CD4-positive, CD25-positive, alpha-beta regulatory T cell (primary cell): ENCODE data around the gene P2RY8. TPM values are rescaled to one million over a fixed set of nuclear protein-coding genes. Genes with fewer than 3 reads are reported as not detected.
A peak's percentile ranks its signal among the peaks of the same experiment; 100 is the strongest.
"Not testable (repeated sequence)": the region's sequence is repeated elsewhere in the genome, so short reads cannot be mapped to it uniquely, and the experiment has no call there.

Source experiments
- ATAC-seq, 2 donors: fragments of 150-1000 bp; cut with Tn5 transposase; one replicate each; pipeline ENCODE4 v1.10.0; 2021; ENCODE audit warnings: low read depth in 2 of 2, moderate number of reproducible peaks in 2 of 2, moderate library complexity in 1 of 2
- DNase-seq, 3 donors: peaks; one replicate each; pipeline versions ENCODE4 v3.0.0 to v3.0.0-alpha.2; 2012 to 2022; ENCODE audit warnings: mixed read lengths in 1 of 3
- H3K27ac ChIP-seq: one replicate; pipeline ENCODE4 v1.7.0; 2013; ENCODE audit warnings: mild to moderate bottlenecking, low read length; ENCODE audit not compliant: insufficient read depth, poor library complexity, severe bottlenecking
- H3K27me3 ChIP-seq: one replicate; pipeline ENCODE4 v1.7.0; 2013; ENCODE audit warnings: low read length; ENCODE audit not compliant: control insufficient read depth, insufficient read depth
- H3K36me3 ChIP-seq: one replicate; pipeline ENCODE4 v1.7.0; 2013; ENCODE audit warnings: mild to moderate bottlenecking, low read length, moderate library complexity; ENCODE audit not compliant: control insufficient read depth, insufficient read depth
- H3K4me1 ChIP-seq: 2 replicates; pipeline ENCODE4 v1.7.0; 2013; ENCODE audit warnings: mild to moderate bottlenecking, low read length; ENCODE audit not compliant: insufficient read depth, control insufficient read depth, poor library complexity, severe bottlenecking
- H3K4me3 ChIP-seq: one replicate; pipeline ENCODE4 v1.7.0; 2013; ENCODE audit warnings: low read depth, mild to moderate bottlenecking, low read length, moderate library complexity
- H3K9me3 ChIP-seq, 2 experiments: 1 replicate in 1 of 2; 2 replicates in 1 of 2; pipeline ENCODE4 v1.7.0; 2013; ENCODE audit warnings: low read length in 2 of 2, mild to moderate bottlenecking in 1 of 2, moderate library complexity in 1 of 2; ENCODE audit not compliant: control insufficient read depth in 2 of 2
- H3K27ac Mint-ChIP-seq, 3 donors: one replicate each; pipeline ENCODE4 v1.8.0; 2020 to 2022; ENCODE audit warnings: mild to moderate bottlenecking in 3 of 3, mixed read lengths in 3 of 3, moderate library complexity in 2 of 3
- H3K27me3 Mint-ChIP-seq: one replicate; pipeline ENCODE4 v1.8.0; 2022; ENCODE audit warnings: mild to moderate bottlenecking, mixed read lengths
- H3K36me3 Mint-ChIP-seq: one replicate; pipeline ENCODE4 v1.8.0; 2020; ENCODE audit warnings: mixed read lengths
- H3K4me1 Mint-ChIP-seq, 4 donors: one replicate each; pipeline ENCODE4 v1.8.0; 2020 to 2022; ENCODE audit warnings: mixed read lengths in 4 of 4, mild to moderate bottlenecking in 1 of 4
- H3K4me3 Mint-ChIP-seq, 4 donors: one replicate each; pipeline ENCODE4 v1.8.0; 2020 to 2022; ENCODE audit warnings: mild to moderate bottlenecking in 4 of 4, mixed read lengths in 4 of 4, moderate library complexity in 3 of 4
- H3K9me3 Mint-ChIP-seq, 7 donors: one replicate each; pipeline ENCODE4 v1.8.0; 2020 to 2022; ENCODE audit warnings: mixed read lengths in 7 of 7, mild to moderate bottlenecking in 3 of 7, moderate library complexity in 2 of 7
- polyA plus RNA-seq, 4 donors: library from polyadenylated mRNA; unstranded; fragments of 300-500 nt; fragmentation: Illumina TruSeq; gene quantifications; one replicate each; pipeline ENCODE4 v1.2.3, GENCODE V29; 2021
- total RNA-seq: library from RNA; stranded (reverse); gene quantifications from one replicate; pipeline ENCODE4 v1.2.3, GENCODE V29; 2022

Gene P2RY8
- total and polyA plus RNA-seq, 5 donors from 2014 or later: 158 to 222 (median 195) TPM

DNA sequence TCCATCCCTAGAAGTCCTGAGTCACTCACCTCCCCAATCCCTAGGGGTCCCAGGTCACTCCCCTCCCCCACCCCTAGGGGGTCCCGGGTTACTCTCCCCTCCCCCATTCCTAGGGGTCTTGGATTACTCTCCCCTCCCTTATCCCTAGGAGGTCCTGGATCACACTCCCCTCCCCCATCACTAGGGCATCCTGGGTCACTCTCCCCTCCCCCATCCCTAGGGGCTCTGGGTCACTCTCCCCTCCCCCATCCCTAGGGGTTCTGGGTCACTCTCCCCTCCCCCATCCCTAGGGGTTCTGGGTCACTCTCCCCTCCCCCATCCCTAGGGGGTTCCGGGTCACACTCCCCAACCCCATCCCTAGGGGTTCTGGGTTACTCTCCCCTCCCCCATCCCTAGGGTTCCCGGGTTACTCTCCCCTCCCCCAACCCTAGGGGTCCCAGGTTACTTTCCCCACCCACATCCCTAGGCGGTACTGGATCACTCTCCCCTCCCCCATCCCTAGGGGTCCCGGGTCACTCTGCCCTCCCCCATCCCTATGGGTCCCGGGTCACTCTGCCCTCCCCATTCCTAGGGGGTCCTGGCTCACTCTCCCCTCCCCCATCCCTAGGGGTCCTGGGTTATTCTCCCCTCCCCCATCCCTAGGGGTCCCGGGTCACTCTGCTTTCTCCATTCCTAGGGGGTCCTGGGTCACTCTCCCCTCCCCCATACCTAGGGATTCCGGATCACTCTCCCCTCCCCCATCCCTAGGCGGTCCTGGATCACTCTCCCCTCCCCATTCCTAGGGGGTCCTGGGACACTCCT lies 86.4 kb downstream of the P2RY8 start:
- no peaks in the 10 kb centered on the region for H3K36me3 ChIP-seq
- no peaks in the 10 kb centered on the region for H3K27me3 ChIP-seq
- no peak overlapping the region for H3K27ac ChIP-seq
- peak overlapping the region in 1 of 3 donors; percentile 69 for H3K27ac Mint-ChIP-seq
- no peaks in the 10 kb centered on the region for H3K9me3 ChIP-seq
- H3K4me3 ChIP-seq: no peak overlapping the region
- peak overlapping the region in 1 of 4 donors; percentile 88 for H3K4me3 Mint-ChIP-seq
- peaks cover 4% of the 10 kb centered on the region for H3K27me3 Mint-ChIP-seq
- H3K36me3 Mint-ChIP-seq: peaks cover 27% of the 10 kb centered on the region
- ATAC-seq: no peak
- no peak for DNase-seq
- H3K4me1 Mint-ChIP-seq: peaks cover 0 to 40% (median 15%) of the 10 kb centered on the region in 4 donors
- peaks cover 29% of the 10 kb centered on the region for H3K4me1 ChIP-seq
- peaks cover 0 to 14% (median 7%) of the 10 kb centered on the region in 7 donors for H3K9me3 Mint-ChIP-seq

DNA sequence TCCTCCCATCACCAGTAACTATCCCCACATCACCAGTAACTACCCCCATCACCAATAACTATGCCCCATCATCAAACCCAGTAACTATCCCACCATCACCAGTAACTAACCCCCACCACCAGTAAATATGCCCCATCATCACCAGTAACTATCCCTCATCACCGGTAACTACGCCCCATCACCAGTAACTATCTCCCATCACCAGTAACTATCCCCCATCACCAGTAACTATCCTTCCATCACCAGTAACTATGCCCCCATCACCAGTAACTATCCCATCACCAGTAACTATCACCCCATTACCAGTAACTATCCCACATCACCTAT lies 87.2 kb downstream of the P2RY8 start:
- H3K9me3 Mint-ChIP-seq: peaks cover 0 to 19% (median 7%) of the 10 kb centered on the region in 7 donors
- peak overlapping the region in 2 of 3 donors; percentile 19 to 69 for H3K27ac Mint-ChIP-seq
- H3K4me3 ChIP-seq: no peak overlapping the region
- DNase-seq (no peak), ATAC-seq (no peak)
- peaks cover 0 to 2% of the 10 kb centered on the region in 2 experiments for H3K9me3 ChIP-seq
- H3K27ac ChIP-seq: no peak overlapping the region
- peaks cover 4% of the 10 kb centered on the region for H3K27me3 Mint-ChIP-seq
- no peaks in the 10 kb centered on the region for H3K36me3 ChIP-seq
- H3K4me3 Mint-ChIP-seq: peak overlapping the region in 2 of 4 donors; percentile 38 to 88
- peaks cover 7 to 39% (median 18%) of the 10 kb centered on the region in 4 donors for H3K4me1 Mint-ChIP-seq
- peaks cover 29% of the 10 kb centered on the region for H3K4me1 ChIP-seq
- H3K27me3 ChIP-seq: no peaks in the 10 kb centered on the region
- peaks cover 33% of the 10 kb centered on the region for H3K36me3 Mint-ChIP-seq

DNA sequence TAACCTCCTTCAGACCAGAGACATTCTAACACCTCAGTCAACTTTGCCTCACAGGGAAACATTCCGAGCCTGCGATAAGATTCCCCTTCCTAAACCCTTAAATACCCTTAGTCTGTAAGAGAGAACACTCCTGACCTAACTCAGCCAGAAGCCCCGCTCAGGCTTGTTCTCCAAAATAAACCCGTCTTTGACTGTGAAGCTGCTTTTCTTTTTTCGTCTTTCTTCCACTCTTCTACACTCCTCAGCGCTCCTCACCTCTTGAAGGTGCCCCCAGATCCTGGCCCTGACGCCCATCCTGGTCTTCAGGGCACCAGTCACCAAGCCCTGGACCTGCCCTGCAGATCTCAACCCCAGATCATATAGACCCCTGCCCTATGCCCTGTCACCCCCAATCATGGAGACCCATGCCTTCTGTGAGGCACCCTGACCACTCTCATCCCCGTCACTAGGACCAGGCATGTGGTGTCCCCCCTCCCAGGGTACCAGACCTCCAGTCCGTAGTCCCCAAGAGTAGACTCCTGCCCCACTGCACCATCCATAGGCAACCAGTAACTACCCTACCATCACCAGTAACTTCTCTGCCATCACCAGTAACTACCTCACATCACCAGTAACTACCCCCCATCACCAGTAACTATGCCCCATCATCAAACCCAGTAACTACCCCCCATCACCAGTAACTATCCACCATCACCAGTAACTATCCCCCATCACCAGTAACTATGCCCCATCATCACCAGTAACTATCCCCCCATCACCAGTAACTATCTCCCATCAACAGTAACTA lies 87.8 kb downstream of the P2RY8 start:
- Histone ChIP-seq H3K27ac (no peak overlapping the region), H3K36me3 (no peaks in the 10 kb centered on the region), H3K4me1 (peaks cover 26% of the 10 kb centered on the region), H3K9me3 (peaks cover 0 to 4% of the 10 kb centered on the region in 2 experiments), H3K4me3 (no peak overlapping the region), H3K27me3 (no peaks in the 10 kb centered on the region)
- Mint-ChIP-seq H3K4me1 (peaks cover 10 to 35% (median 16%) of the 10 kb centered on the region in 4 donors), H3K9me3 (peaks cover 0 to 22% (median 7%) of the 10 kb centered on the region in 7 donors), H3K4me3 (peak overlapping the region in 2 of 4 donors; percentile 6 to 88), H3K27ac (peak overlapping the region in 2 of 3 donors; percentile 12 to 19), H3K36me3 (peaks cover 38% of the 10 kb centered on the region), H3K27me3 (peaks cover 4% of the 10 kb centered on the region)
- ATAC-seq: no peak
- DNase-seq: no peak

DNA sequence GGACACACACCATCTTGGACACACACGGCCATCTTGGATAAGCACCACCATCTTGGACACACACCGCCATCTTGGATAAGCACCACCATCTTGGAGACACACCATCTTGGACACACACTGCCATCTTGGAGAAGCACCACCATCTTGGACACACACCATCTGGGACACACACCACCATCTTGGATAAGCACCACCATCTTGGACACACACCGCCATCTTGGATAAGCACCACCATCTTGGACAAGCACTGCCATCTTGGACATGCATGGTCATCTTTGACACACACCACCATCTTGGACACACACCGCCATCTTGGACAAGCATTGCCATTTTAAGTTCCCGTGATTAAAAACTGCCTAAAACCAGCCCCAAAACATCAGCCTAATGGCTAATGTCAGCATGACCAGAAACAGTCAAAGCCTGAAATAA lies 88.4 kb downstream of the P2RY8 start:
- peak overlapping the region in 1 of 4 donors; percentile 88 for H3K4me3 Mint-ChIP-seq
- H3K4me1 ChIP-seq: peaks cover 23% of the 10 kb centered on the region
- peaks cover 0 to 22% (median 7%) of the 10 kb centered on the region in 7 donors for H3K9me3 Mint-ChIP-seq
- DNase-seq, H3K27me3 ChIP-seq, H3K27me3 Mint-ChIP-seq, ATAC-seq, H3K4me3 ChIP-seq, H3K9me3 ChIP-seq, H3K36me3 ChIP-seq, H3K27ac ChIP-seq: not testable (repeated sequence)
- H3K4me1 Mint-ChIP-seq: peaks cover 10 to 35% (median 17%) of the 10 kb centered on the region in 4 donors
- H3K36me3 Mint-ChIP-seq: peaks cover 38% of the 10 kb centered on the region
- H3K27ac Mint-ChIP-seq: peak overlapping the region in 1 of 3 donors; percentile 12

DNA sequence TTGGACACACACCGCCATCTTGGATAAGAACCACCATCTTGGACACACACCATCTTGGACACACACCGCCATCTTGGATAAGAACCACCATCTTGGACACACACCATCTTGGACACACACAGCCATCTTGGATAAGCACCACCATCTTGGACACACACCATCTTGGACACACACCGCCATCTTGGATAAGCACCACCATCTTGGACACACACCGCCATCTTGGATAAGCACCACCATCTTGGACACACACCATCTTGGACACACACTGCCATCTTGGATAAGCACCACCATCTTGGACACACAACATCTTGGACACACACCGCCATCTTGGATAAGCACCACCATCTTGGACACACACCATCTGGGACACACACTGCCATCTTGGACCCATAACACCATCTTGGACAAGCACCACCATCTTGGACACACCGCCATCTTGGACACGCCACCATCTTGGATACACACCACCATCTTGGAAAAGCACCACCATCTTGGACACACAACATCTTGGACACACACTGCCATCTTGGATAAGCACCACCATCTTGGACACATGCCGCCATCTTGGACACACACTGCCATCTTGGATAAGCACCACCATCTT lies 88.9 kb downstream of the P2RY8 start:
- H3K4me1 ChIP-seq: peaks cover 23% of the 10 kb centered on the region
- H3K4me3 Mint-ChIP-seq, H3K36me3 ChIP-seq, H3K9me3 ChIP-seq, H3K4me3 ChIP-seq, ATAC-seq, H3K27me3 ChIP-seq, H3K27me3 Mint-ChIP-seq, H3K27ac ChIP-seq, DNase-seq: not testable (repeated sequence)
- Mint-ChIP-seq H3K4me1 (peaks cover 10 to 35% (median 17%) of the 10 kb centered on the region in 4 donors), H3K27ac (peak overlapping the region in 1 of 3 donors; percentile 65), H3K36me3 (peaks cover 38% of the 10 kb centered on the region), H3K9me3 (peaks cover 0 to 22% (median 7%) of the 10 kb centered on the region in 7 donors)

DNA sequence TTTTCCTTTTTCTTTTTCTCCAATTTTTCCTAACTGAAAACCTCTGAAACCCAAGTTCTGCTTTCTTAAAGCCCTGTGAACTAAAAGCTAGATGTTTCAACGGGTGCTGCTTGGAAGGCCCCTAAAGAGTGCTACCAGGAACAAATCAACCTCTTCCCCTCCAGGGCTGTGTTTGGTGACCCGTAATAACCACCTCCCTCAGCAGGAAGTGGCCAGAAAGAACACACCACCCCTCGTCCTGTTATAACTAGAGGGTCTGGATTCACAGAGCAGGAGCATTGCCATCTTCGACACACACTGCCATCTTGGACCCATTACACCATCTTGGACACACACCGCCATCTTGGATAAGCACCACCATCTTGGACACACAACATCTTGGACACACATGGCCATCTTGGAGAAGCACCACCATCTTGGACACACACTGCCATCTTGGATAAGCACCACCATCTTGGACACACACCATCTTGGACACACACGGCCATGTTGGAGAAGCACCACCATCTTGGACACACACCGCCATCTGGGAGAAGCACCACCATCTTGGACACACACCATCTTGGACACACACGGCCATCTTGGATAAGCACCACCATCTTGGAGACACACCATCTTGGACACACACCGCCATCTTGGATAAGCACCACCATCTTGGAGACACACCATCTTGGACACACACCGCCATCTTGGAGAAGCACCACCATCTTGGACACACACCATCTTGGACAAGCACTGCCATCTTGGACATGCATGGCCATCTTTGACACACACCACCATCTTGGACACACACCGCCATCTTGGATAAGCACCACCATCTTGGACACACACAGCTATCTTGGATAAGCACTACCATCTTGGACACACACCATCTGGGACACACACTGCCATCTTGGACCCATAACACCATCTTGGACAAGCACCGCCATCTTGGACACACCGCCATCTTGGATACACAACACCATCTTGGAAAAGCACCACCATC lies 89.7 kb downstream of the P2RY8 start:
- Mint-ChIP-seq H3K9me3 (peaks cover 0 to 22% (median 7%) of the 10 kb centered on the region in 7 donors), H3K36me3 (peaks cover 40% of the 10 kb centered on the region), H3K27ac (peak overlapping the region in 2 of 3 donors; percentile 25 to 58), H3K4me3 (peak overlapping the region in 2 of 4 donors; percentile 35 to 56), H3K4me1 (peaks cover 10 to 29% (median 17%) of the 10 kb centered on the region in 4 donors)
- H3K4me3 ChIP-seq, H3K27ac ChIP-seq, H3K9me3 ChIP-seq, H3K27me3 Mint-ChIP-seq, H3K27me3 ChIP-seq, DNase-seq, ATAC-seq, H3K36me3 ChIP-seq: not testable (repeated sequence)
- H3K4me1 ChIP-seq: peaks cover 21% of the 10 kb centered on the region
